Natural killer cell (primary cell): Measurements from ENCODE around the gene BEST3. TPM values are rescaled to one million over a fixed set of nuclear protein-coding genes. Genes with fewer than 3 reads are reported as not detected.

Experiments used
- ATAC-seq, 3 donors: fragments of 150-1000 bp in 2 of 3; fragments of 200-7000 bp in 1 of 3; cut with Tn5 transposase; 1 replicate in 1 of 3; 2 replicates in 2 of 3; pipeline ENCODE4 v1.10.0; 2021; ENCODE audit warnings: mild to moderate bottlenecking in 2 of 3, moderate library complexity in 2 of 3
- DNase-seq, 2 donors: peaks; one replicate each; pipeline versions ENCODE4 v3.0.0 to v3.0.0-alpha.2; 2013 to 2021; ENCODE audit warnings: mixed read lengths in 1 of 2
- H3K27ac ChIP-seq: one replicate; pipeline ENCODE4 v1.5.1; 2013; ENCODE audit warnings: mild to moderate bottlenecking, low read length
- H3K27me3 ChIP-seq: one replicate; pipeline ENCODE4 v1.6.1; 2013; ENCODE audit warnings: low read length; ENCODE audit not compliant: control insufficient read depth, insufficient read depth
- H3K36me3 ChIP-seq: one replicate; pipeline ENCODE4 v1.6.1; 2013; ENCODE audit warnings: low read length; ENCODE audit not compliant: control insufficient read depth, insufficient read depth
- H3K4me1 ChIP-seq: one replicate; pipeline ENCODE4 v1.6.1; 2013; ENCODE audit warnings: low read length; ENCODE audit not compliant: control insufficient read depth, insufficient read depth
- H3K4me3 ChIP-seq: one replicate; pipeline ENCODE4 v1.5.1; 2013; ENCODE audit warnings: low read length
- H3K9me3 ChIP-seq: one replicate; pipeline ENCODE4 v1.6.1; 2013; ENCODE audit warnings: low read length; ENCODE audit not compliant: control insufficient read depth, insufficient read depth
- H3K27ac Mint-ChIP-seq, 2 donors: one replicate each; pipeline ENCODE4 v1.8.0; 2022; ENCODE audit warnings: mild to moderate bottlenecking in 2 of 2, mixed read lengths in 2 of 2, moderate library complexity in 1 of 2
- H3K27me3 Mint-ChIP-seq, 2 donors: one replicate each; pipeline ENCODE4 v1.8.0; 2022; ENCODE audit warnings: low read depth in 2 of 2, mixed read lengths in 2 of 2
- H3K36me3 Mint-ChIP-seq: one replicate; pipeline ENCODE4 v1.8.0; 2022; ENCODE audit warnings: mixed read lengths
- H3K4me1 Mint-ChIP-seq, 2 donors: one replicate each; pipeline ENCODE4 v1.8.0; 2022; ENCODE audit warnings: mixed read lengths in 2 of 2
- H3K4me3 Mint-ChIP-seq: one replicate; pipeline ENCODE4 v1.8.0; 2022; ENCODE audit warnings: mild to moderate bottlenecking, moderate library complexity, mixed read lengths
- H3K9me3 Mint-ChIP-seq, 2 donors: one replicate each; pipeline ENCODE4 v1.8.0; 2022; ENCODE audit warnings: mixed read lengths in 2 of 2
- WGBS: methylation state at CpG from one replicate; pipeline ENCODE4 v1.1.7; 2013; ENCODE audit warnings: missing lambda C conversion rate; ENCODE audit not compliant: insufficient coverage; 5-methylcytosine and 5-hydroxymethylcytosine counted together
- intact Hi-C: fragments of 100-400 bp; cut with micrococcal nuclease; formaldehyde crosslinking; loops from one replicate; pipeline ENCODE4 v1.14.2; 2022
- total RNA-seq, 4 donors: library from RNA; stranded (reverse); fragments of 120-200 nt in 1 of 4; gene quantifications; one replicate each; pipeline versions ENCODE4 v1.2.3 to v1.2.4, GENCODE V29; 2013 to 2022
- TF ChIP-seq, protein P1 (sequence below): fragments of 200-600 bp; IDR thresholded peaks from one replicate; pipeline ENCODE4 v1.8.0; 2022; ENCODE audit warnings: antibody characterized with exemption

The BEST3 gene
- total RNA-seq, 3 donors from 2014 or later (not counting 1 experiment from before 2014, with no cell fraction given): not detected

DNA sequence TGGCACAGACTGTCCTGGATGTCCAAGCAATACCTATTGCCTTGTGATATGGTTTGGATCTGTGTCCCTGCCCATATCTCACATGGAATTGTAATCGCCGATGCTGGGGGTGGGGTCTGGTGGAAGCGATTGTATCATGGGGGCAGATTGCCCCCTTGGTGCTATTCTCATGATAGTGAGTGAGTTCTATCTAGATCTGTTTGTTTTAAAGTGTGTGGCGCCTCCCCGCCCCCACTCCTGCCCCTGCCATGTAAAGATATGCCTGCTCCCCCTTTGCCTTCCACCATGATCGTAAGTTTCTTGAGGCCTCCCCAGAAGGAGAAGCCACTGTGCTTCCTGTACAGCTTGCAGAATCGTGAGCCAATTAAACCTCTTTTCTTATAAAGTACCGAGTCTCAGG, 71.6 kb downstream of the BEST3 start:
- WGBS: 78% methylated on average over 6 of the region's 8 CpGs
- Histone ChIP-seq H3K27me3 (no peaks in the 10 kb centered on the region), H3K4me3 (no peak overlapping the region), H3K27ac (no peak overlapping the region), H3K36me3 (no peaks in the 10 kb centered on the region), H3K4me1 (no peaks in the 10 kb centered on the region), H3K9me3 (no peaks in the 10 kb centered on the region)
- no peak overlapping the region for H3K4me3 Mint-ChIP-seq
- H3K9me3 Mint-ChIP-seq: no peaks in the 10 kb centered on the region
- no peak overlapping the region for H3K27ac Mint-ChIP-seq
- no peaks in the 10 kb centered on the region for H3K4me1 Mint-ChIP-seq
- TF ChIP-seq, protein P1, sequence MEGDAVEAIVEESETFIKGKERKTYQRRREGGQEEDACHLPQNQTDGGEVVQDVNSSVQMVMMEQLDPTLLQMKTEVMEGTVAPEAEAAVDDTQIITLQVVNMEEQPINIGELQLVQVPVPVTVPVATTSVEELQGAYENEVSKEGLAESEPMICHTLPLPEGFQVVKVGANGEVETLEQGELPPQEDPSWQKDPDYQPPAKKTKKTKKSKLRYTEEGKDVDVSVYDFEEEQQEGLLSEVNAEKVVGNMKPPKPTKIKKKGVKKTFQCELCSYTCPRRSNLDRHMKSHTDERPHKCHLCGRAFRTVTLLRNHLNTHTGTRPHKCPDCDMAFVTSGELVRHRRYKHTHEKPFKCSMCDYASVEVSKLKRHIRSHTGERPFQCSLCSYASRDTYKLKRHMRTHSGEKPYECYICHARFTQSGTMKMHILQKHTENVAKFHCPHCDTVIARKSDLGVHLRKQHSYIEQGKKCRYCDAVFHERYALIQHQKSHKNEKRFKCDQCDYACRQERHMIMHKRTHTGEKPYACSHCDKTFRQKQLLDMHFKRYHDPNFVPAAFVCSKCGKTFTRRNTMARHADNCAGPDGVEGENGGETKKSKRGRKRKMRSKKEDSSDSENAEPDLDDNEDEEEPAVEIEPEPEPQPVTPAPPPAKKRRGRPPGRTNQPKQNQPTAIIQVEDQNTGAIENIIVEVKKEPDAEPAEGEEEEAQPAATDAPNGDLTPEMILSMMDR: no peak
- ATAC-seq: no peak
- no peaks in the 10 kb centered on the region for H3K36me3 Mint-ChIP-seq
- DNase-seq: no peak
- peaks cover 1 to 3% of the 10 kb centered on the region in 2 donors for H3K27me3 Mint-ChIP-seq
- intact Hi-C loops: no loop called here

DNA sequence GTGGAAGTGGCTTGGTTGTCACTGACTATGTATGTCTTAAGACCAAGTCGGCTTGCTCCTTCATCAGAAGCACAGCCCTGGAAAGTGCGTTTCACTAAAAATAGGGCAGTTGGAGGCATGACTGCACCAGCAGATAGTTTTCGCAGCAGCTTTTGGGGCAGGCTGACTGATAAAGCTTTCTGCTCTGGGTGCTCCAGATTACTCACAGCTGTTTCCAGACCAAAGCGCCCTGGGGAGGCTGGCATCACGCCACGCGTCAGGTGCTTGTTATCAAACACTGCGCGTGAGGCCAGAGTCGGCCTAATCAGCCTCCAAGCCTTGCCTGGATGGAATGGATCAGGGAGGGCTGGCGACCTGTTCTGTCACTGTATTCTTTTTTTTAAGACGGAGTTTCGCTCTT, 75.1 kb downstream of the BEST3 start:
- WGBS: 94% methylated on average over 13 of the region's 13 CpGs
- Histone ChIP-seq H3K4me3 (no peak overlapping the region), H3K27me3 (no peaks in the 10 kb centered on the region), H3K36me3 (no peaks in the 10 kb centered on the region), H3K27ac (no peak overlapping the region), H3K4me1 (no peaks in the 10 kb centered on the region), H3K9me3 (no peaks in the 10 kb centered on the region)
- Mint-ChIP-seq H3K4me1 (no peaks in the 10 kb centered on the region), H3K27ac (no peak overlapping the region), H3K27me3 (peaks cover 9 to 13% of the 10 kb centered on the region in 2 donors), H3K36me3 (no peaks in the 10 kb centered on the region), H3K9me3 (no peaks in the 10 kb centered on the region), H3K4me3 (no peak overlapping the region)
- DNase-seq: no peak
- TF ChIP-seq, protein P1: no peak
- no peak for ATAC-seq
- intact Hi-C loops: no loop called here

DNA sequence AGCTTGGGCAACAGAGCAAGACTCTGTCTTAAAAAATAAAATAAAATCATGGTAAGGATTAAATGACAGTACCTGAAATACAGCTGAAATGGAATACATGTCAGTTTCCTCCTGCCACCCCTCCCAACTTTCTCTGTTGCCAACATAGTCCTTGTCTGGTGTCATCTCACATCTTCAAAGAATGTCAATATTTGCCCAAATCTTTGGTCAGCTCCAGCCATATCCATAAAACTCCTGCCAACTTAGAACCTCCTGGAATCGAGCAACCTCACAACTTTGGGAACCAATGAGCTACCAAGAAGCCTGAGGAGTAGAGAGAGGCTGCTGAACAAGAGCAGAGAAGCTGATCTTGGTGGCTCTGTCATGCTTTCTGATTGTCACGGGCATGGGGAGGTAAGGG, 77.6 kb downstream of the BEST3 start:
- WGBS: 83% methylated on average over 2 of the region's 2 CpGs
- H3K4me3 Mint-ChIP-seq: no peak overlapping the region
- TF ChIP-seq, protein P1: no peak
- H3K27ac Mint-ChIP-seq: no peak overlapping the region
- Histone ChIP-seq H3K9me3 (no peaks in the 10 kb centered on the region), H3K4me1 (no peaks in the 10 kb centered on the region), H3K36me3 (no peaks in the 10 kb centered on the region), H3K27ac (no peak overlapping the region), H3K4me3 (no peak overlapping the region), H3K27me3 (no peaks in the 10 kb centered on the region)
- DNase-seq (no peak), ATAC-seq (no peak)
- intact Hi-C loops: no loop called here
- peaks cover 16 to 21% of the 10 kb centered on the region in 2 donors for H3K27me3 Mint-ChIP-seq
- H3K9me3 Mint-ChIP-seq: no peaks in the 10 kb centered on the region
- H3K36me3 Mint-ChIP-seq: no peaks in the 10 kb centered on the region
- no peaks in the 10 kb centered on the region for H3K4me1 Mint-ChIP-seq

DNA sequence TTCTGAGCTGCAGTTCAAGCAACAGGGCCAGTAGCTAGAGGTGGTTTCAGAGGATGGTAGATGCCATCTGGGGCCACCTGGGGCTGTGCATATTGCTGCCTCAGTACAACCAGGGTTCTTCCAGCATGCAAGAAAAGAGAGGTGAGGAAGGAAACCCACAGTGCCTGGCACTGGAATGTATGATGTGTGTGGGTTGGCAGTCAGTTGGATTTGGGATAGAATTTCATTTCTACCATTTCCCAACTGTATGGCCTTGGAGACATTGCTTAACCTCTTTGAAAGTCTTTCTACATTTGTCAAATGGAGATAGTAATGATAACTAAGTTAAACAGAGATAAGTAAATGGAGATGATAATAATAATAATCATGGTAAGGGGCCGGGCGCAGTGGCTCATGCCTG, 78.2 kb downstream of the BEST3 start:
- H3K36me3 Mint-ChIP-seq: no peaks in the 10 kb centered on the region
- TF ChIP-seq, protein P1: no peak
- DNase-seq (no peak), ATAC-seq (no peak)
- Histone ChIP-seq H3K27me3 (no peaks in the 10 kb centered on the region), H3K27ac (no peak overlapping the region), H3K4me1 (no peaks in the 10 kb centered on the region), H3K4me3 (no peak overlapping the region), H3K36me3 (no peaks in the 10 kb centered on the region), H3K9me3 (no peaks in the 10 kb centered on the region)
- H3K9me3 Mint-ChIP-seq: no peaks in the 10 kb centered on the region
- peaks cover 16 to 23% of the 10 kb centered on the region in 2 donors for H3K27me3 Mint-ChIP-seq
- H3K4me1 Mint-ChIP-seq: no peaks in the 10 kb centered on the region
- intact Hi-C loops: no loop called here
- H3K27ac Mint-ChIP-seq: no peak overlapping the region
- WGBS: 93% methylated on average over 2 of the region's 2 CpGs
- no peak overlapping the region for H3K4me3 Mint-ChIP-seq
